C4-2B (cell line): ENCODE results near the gene ELP5.

Experiments
- CTCF ChIP-seq: fragments of 450-650 bp; conservative IDR thresholded peaks from 2 replicates; pipeline ENCODE4 v1.5.1; 2017; ENCODE audit warnings: mild to moderate bottlenecking
- ZFX ChIP-seq: fragments of 450-650 bp; IDR thresholded peaks from 2 replicates; pipeline ENCODE4 v1.6.1; 2017

- no peak for TF ChIP-seq CTCF
- no peak for TF ChIP-seq ZFX
Observed at GRCh38 chr17:7308625-7309433, 56.8 kb downstream of the ELP5 start.
